HepG2 (cell line): Measurements from ENCODE around the gene PLAGL2. TPM values are rescaled to one million over a fixed set of nuclear protein-coding genes. Genes with fewer than 3 reads are reported as not detected.

Experiments
- AKAP8 ChIP-seq: sonication (generic); formaldehyde crosslinking; IDR thresholded peaks from 2 replicates; pipeline ENCODE4 v1.5.1; 2020; ENCODE audit warnings: mild to moderate bottlenecking, missing genetic modification reagents
- EZH2 ChIP-seq: conservative IDR thresholded peaks from 2 replicates; pipeline ENCODE4 v1.6.1; 2012; ENCODE audit warnings: mild to moderate bottlenecking, low read depth, low read length, moderate library complexity
- HINFP ChIP-seq: sonication (generic); formaldehyde crosslinking; IDR thresholded peaks from 2 replicates; pipeline ENCODE4 v1.4.0; 2020; ENCODE audit warnings: low read depth, mild to moderate bottlenecking, missing genetic modification reagents
- KMT2A ChIP-seq: sonication (generic); formaldehyde crosslinking; IDR thresholded peaks from 2 replicates; pipeline ENCODE4 v1.4.0; 2020; ENCODE audit warnings: missing genetic modification reagents
- MATR3 ChIP-seq: sonication (generic); formaldehyde crosslinking; IDR thresholded peaks from 2 replicates; pipeline ENCODE4 v1.4.0; 2020; ENCODE audit warnings: missing genetic modification reagents
- NFIB ChIP-seq: sonication (generic); formaldehyde crosslinking; IDR thresholded peaks from 2 replicates; pipeline ENCODE4 v1.9.0; 2021; ENCODE audit warnings: missing genetic modification reagents, mild to moderate bottlenecking, borderline replicate concordance
- PAX8 ChIP-seq: sonication (generic); formaldehyde crosslinking; IDR thresholded peaks from 2 replicates; pipeline ENCODE4 v1.8.0; 2022; ENCODE audit warnings: mild to moderate bottlenecking, missing genetic modification reagents, borderline replicate concordance
- PPARG ChIP-seq: conservative IDR thresholded peaks from 2 replicates; pipeline ENCODE4 v1.6.1; 2016; ENCODE audit warnings: missing biosample characterization, missing genetic modification reagents
- PRDM15 ChIP-seq: sonication (generic); formaldehyde crosslinking; IDR thresholded peaks from 2 replicates; pipeline ENCODE4 v1.4.0; 2020; ENCODE audit warnings: missing genetic modification reagents
- RAD21 ChIP-seq: fragments of 450-650 bp; formaldehyde crosslinking; IDR thresholded peaks from 2 replicates; pipeline ENCODE4 v1.5.0; 2020; ENCODE audit warnings: mild to moderate bottlenecking
- RAD51 ChIP-seq: fragments of 450-650 bp; IDR thresholded peaks from 2 replicates; pipeline ENCODE4 v1.6.1; 2016; ENCODE audit warnings: borderline replicate concordance
- SMAD9 ChIP-seq: sonication (generic); formaldehyde crosslinking; IDR thresholded peaks from 2 replicates; pipeline ENCODE4 v1.5.1; 2020; ENCODE audit warnings: mild to moderate bottlenecking, missing genetic modification reagents
- SRSF1 ChIP-seq: fragments of 200-400 bp; formaldehyde crosslinking; optimal IDR thresholded peaks from 2 replicates; pipeline ENCODE3; 2017; ENCODE audit warnings: mild to moderate bottlenecking, low read depth, low read length, moderate library complexity
- SUZ12 ChIP-seq: fragments of 150-350 bp; IDR thresholded peaks from 2 replicates; pipeline ENCODE4 v1.6.1; 2014; ENCODE audit warnings: low read depth, low read length
- ZBTB21 ChIP-seq: sonication (generic); formaldehyde crosslinking; IDR thresholded peaks from 2 replicates; pipeline ENCODE4 v1.4.0; 2020; ENCODE audit warnings: missing genetic modification reagents
- ZFP82 ChIP-seq: sonication (generic); formaldehyde crosslinking; IDR thresholded peaks from 2 replicates; pipeline ENCODE4 v1.5.1; 2020; ENCODE audit warnings: mild to moderate bottlenecking, missing genetic modification reagents, borderline replicate concordance
- ZNF101 ChIP-seq: sonication (generic); formaldehyde crosslinking; IDR thresholded peaks from 2 replicates; pipeline ENCODE4 v1.4.0; 2020; ENCODE audit warnings: mild to moderate bottlenecking, low read depth, missing genetic modification reagents, borderline replicate concordance
- ZNF256 ChIP-seq: sonication (generic); formaldehyde crosslinking; conservative IDR thresholded peaks from 2 replicates; pipeline ENCODE4 v1.4.0; 2020; ENCODE audit warnings: missing genetic modification reagents
- ZNF567 ChIP-seq: sonication (generic); formaldehyde crosslinking; IDR thresholded peaks from 2 replicates; pipeline ENCODE4 v1.8.1; 2023; ENCODE audit warnings: mild to moderate bottlenecking, missing genetic modification reagents, borderline replicate concordance
- polyA plus RNA-seq, 8 experiments: library from polyadenylated mRNA; depleted of rRNA in 3 of 8; stranded (reverse) in 7 of 8; unstranded in 1 of 8; fragments of >200 nt; fragmentation: Illumina TruSeq in 4 of 8; extraction: Trizol in 4 of 8; gene quantifications; 2 replicates each; pipeline versions ENCODE4 v1.2.1 to v1.2.3, GENCODE V29; 2011 to 2016; ENCODE audit warnings: low read depth in 4 of 8, missing spikeins in 1 of 8, mixed read lengths in 1 of 8; ENCODE audit not compliant: insufficient read depth in 1 of 8
- total RNA-seq, 5 experiments: library from RNA; depleted of rRNA; stranded (reverse); fragments of >200 nt; fragmentation: Illumina TruSeq; extraction: Trizol; gene quantifications; 2 replicates each; pipeline ENCODE4 v1.2.3, GENCODE V29; 2016; ENCODE audit warnings: low read depth in 1 of 5
- TF ChIP-seq, protein P1 (sequence below): sonication (generic); formaldehyde crosslinking; IDR thresholded peaks from 2 replicates; pipeline ENCODE4 v1.5.1; 2020; ENCODE audit warnings: mild to moderate bottlenecking, missing genetic modification reagents, moderate library complexity

Gene PLAGL2
- total and polyA plus RNA-seq, 2 of the 13 experiments (the other 11 are each of a cell fraction or from before 2014, with no cell fraction given), result 15.2 to 15.3 TPM

DNA sequence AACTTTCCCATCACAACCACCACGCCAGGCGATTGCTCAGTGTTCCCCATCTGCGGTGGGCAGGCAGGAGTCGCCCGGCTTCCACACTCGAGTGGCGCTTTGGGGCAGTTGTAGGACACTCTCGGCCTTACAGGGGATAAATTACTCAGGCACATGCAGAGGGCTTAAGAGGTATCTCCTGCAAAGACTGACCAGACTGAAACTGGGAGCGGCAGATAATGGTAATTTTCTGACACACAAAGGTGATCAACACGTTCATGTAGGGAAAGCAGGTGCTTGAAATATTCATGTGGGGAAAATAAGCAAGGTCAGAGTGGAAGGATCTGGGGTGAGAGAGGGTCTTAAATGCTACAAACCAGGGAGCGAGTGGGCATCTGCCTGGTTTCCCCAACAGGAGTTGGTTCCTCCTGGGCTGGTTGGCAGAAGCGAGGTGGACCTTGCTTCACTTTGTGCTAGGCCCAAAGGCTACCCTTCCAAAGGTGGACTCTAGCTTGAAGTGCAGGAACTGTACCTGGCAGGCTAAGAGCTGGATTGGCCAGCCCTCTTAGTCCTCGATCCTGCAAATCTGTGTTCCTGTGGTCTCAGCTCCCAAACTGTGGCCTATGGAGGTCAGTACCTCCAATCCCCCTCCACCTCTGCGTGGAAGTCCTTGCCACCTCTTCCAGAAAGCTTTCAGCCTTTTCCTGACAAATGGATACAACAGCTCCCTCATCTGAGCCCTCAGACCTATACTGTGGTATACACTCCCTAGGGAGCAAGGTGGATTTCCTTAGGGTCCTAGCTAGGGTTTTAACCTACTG is 16.7 kb downstream of the PLAGL2 start (continued):
- TF ChIP-seq HINFP (CRISPR knock-in tag), result no peak
- TF ChIP-seq ZNF101 (CRISPR knock-in tag), result no peak
- TF ChIP-seq ZNF567 (CRISPR knock-in tag), result no peak
- TF ChIP-seq PAX8 (CRISPR knock-in tag), result 0 out of 2 replicates have a peak, but pooled peaks have one; percentile 25
- TF ChIP-seq SMAD9 (CRISPR knock-in tag), result no peak
- TF ChIP-seq ZNF256 (CRISPR knock-in tag), result no peak
- TF ChIP-seq ZBTB21 (CRISPR knock-in tag), result no peak
- TF ChIP-seq MATR3 (CRISPR knock-in tag), result no peak
- no peak for TF ChIP-seq PPARG
- TF ChIP-seq KMT2A, result no peak
- TF ChIP-seq, protein P1, sequence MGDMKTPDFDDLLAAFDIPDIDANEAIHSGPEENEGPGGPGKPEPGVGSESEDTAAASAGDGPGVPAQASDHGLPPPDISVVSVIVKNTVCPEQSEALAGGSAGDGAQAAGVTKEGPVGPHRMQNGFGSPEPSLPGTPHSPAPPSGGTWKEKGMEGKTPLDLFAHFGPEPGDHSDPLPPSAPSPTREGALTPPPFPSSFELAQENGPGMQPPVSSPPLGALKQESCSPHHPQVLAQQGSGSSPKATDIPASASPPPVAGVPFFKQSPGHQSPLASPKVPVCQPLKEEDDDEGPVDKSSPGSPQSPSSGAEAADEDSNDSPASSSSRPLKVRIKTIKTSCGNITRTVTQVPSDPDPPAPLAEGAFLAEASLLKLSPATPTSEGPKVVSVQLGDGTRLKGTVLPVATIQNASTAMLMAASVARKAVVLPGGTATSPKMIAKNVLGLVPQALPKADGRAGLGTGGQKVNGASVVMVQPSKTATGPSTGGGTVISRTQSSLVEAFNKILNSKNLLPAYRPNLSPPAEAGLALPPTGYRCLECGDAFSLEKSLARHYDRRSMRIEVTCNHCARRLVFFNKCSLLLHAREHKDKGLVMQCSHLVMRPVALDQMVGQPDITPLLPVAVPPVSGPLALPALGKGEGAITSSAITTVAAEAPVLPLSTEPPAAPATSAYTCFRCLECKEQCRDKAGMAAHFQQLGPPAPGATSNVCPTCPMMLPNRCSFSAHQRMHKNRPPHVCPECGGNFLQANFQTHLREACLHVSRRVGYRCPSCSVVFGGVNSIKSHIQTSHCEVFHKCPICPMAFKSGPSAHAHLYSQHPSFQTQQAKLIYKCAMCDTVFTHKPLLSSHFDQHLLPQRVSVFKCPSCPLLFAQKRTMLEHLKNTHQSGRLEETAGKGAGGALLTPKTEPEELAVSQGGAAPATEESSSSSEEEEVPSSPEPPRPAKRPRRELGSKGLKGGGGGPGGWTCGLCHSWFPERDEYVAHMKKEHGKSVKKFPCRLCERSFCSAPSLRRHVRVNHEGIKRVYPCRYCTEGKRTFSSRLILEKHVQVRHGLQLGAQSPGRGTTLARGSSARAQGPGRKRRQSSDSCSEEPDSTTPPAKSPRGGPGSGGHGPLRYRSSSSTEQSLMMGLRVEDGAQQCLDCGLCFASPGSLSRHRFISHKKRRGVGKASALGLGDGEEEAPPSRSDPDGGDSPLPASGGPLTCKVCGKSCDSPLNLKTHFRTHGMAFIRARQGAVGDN (CRISPR knock-in tag), result no peak
- no peak for TF ChIP-seq SUZ12
- no peak for TF ChIP-seq RAD51
- no peak for TF ChIP-seq RAD21 (CRISPR knock-in tag)
- no peak for TF ChIP-seq SRSF1
- 0 out of 2 replicates have a peak, but pooled peaks have one; percentile 60 for TF ChIP-seq AKAP8 (CRISPR knock-in tag)
- no peak for TF ChIP-seq EZH2
- no peak for TF ChIP-seq NFIB (CRISPR knock-in tag)
- TF ChIP-seq ZFP82 (CRISPR knock-in tag), result no peak
- peak; percentile 90 for TF ChIP-seq PRDM15 (CRISPR knock-in tag)
